Endothelial cell of umbilical vein (primary cell): ENCODE data around the gene NEIL3. TPM values are rescaled to one million over a fixed set of nuclear protein-coding genes. Genes with fewer than 3 reads are reported as not detected.

Experiments
- BruUV-seq: library from RNA; stranded (reverse); fragments of 400-500 nt; replicated peaks from 2 replicates; lab custom pipeline; 2021; lab: Mats Ljungman, UMichigan
- CTCF ChIA-PET: fragments of 300-600, 350-600 bp; sonication (Branson Sonifier 250); formaldehyde crosslinking; loops from one replicate; lab custom pipeline; 2021; ENCODE audit warnings: antibody characterized with exemption, inconsistent platforms; lab: Charles Lee
- POLR2A ChIA-PET: fragments of 300-600, 350-600 bp; sonication (Branson Sonifier 250); formaldehyde crosslinking; loops from one replicate; lab custom pipeline; 2021; ENCODE audit warnings: antibody characterized with exemption, inconsistent platforms; lab: Charles Lee
- DNase-seq: peaks from one replicate; pipeline ENCODE4 v3.0.0-alpha.2; 2011; ENCODE audit warnings: low read depth, low spot score
- FAIRE-seq: peaks from 2 replicates; lab custom pipeline; 2011; peaks lifted over from hg19 to GRCh38; lab: Jason Lieb, UNC
- H2AFZ ChIP-seq: 2 replicates; pipeline ENCODE4 v1.6.0; 2012; ENCODE audit warnings: low read depth, low read length, control low read depth, inconsistent platforms
- H3K27ac ChIP-seq: 2 replicates; pipeline ENCODE4 v1.5.1; 2011; ENCODE audit warnings: low read depth, mild to moderate bottlenecking, control low read depth, low read length, moderate library complexity; ENCODE audit not compliant: insufficient read depth
- H3K27me3 ChIP-seq, 2 experiments: 2 replicates each; pipeline versions ENCODE4 v1.6.0 to v1.6.1; 2011; ENCODE audit warnings: low read length in 2 of 2, mixed read lengths in 1 of 2; ENCODE audit not compliant: control insufficient read depth in 2 of 2, insufficient read depth in 2 of 2
- H3K36me3 ChIP-seq, 2 experiments: 2 replicates in 1 of 2; 3 replicates in 1 of 2; pipeline ENCODE4 v1.5.1; 2011; ENCODE audit warnings: low read length in 2 of 2, mild to moderate bottlenecking in 1 of 2, moderate library complexity in 1 of 2; ENCODE audit not compliant: control insufficient read depth in 2 of 2, insufficient read depth in 2 of 2; ENCODE audit errors: extremely low read depth in 1 of 2
- H3K4me1 ChIP-seq: 3 replicates; pipeline ENCODE4 v1.5.1; 2011; ENCODE audit warnings: mild to moderate bottlenecking, low read length; ENCODE audit not compliant: control insufficient read depth, insufficient read depth; ENCODE audit errors: extremely low read depth
- H3K4me2 ChIP-seq: 2 replicates; pipeline ENCODE4 v1.6.1; 2011; ENCODE audit warnings: low read length, control low read depth, mixed read lengths; ENCODE audit not compliant: insufficient read depth
- H3K4me3 ChIP-seq, 3 experiments: fragments of 200-600 bp in 1 of 3; sonication (generic), shearing (Covaris generic) in 1 of 3; replicated peaks in 1 of 3; 2 replicates each; pipeline ENCODE4 v1.5.1; 2011 to 2016; ENCODE audit warnings: control low read depth in 3 of 3, low read length in 3 of 3, mild to moderate bottlenecking in 2 of 3, inconsistent platforms in 1 of 3, low read depth in 1 of 3, moderate library complexity in 1 of 3; ENCODE audit not compliant: insufficient read depth in 1 of 3
- H3K79me2 ChIP-seq: 2 replicates; pipeline ENCODE4 v1.6.0; 2012; ENCODE audit warnings: low read length, inconsistent platforms; ENCODE audit not compliant: control insufficient read depth, insufficient read depth
- H3K9ac ChIP-seq: replicated peaks from 2 replicates; pipeline ENCODE3; 2011; ENCODE audit warnings: low read length, control low read depth; ENCODE audit not compliant: insufficient read depth; ENCODE audit errors: extremely low read depth
- H3K9me1 ChIP-seq: replicated peaks from 3 replicates; pipeline ENCODE4 v1.6.0; 2011; ENCODE audit warnings: mild to moderate bottlenecking, low read length; ENCODE audit not compliant: control insufficient read depth, insufficient read depth; ENCODE audit errors: extremely low read depth
- H3K9me3 ChIP-seq: replicated peaks from 2 replicates; pipeline ENCODE4 v1.5.1; 2012; ENCODE audit warnings: low read length, inconsistent platforms; ENCODE audit not compliant: control insufficient read depth, insufficient read depth
- H4K20me1 ChIP-seq: replicated peaks from 2 replicates; pipeline ENCODE3; 2011; ENCODE audit warnings: mild to moderate bottlenecking, low read length; ENCODE audit not compliant: control insufficient read depth, insufficient read depth; ENCODE audit errors: extremely low read depth
- EZH2 ChIP-seq: IDR thresholded peaks from 2 replicates; pipeline ENCODE4 v1.6.1; 2012; ENCODE audit warnings: borderline replicate concordance, low read depth, mild to moderate bottlenecking, moderate library complexity, low read length, inconsistent platforms; ENCODE audit not compliant: severe bottlenecking
- FOS ChIP-seq: IDR thresholded peaks from 2 replicates; pipeline ENCODE4 v1.6.1; 2011; ENCODE audit warnings: mild to moderate bottlenecking, low read length, moderate library complexity, borderline replicate concordance; ENCODE audit not compliant: insufficient read depth
- GATA2 ChIP-seq: IDR thresholded peaks from 2 replicates; pipeline ENCODE4 v1.7.0; 2011; ENCODE audit warnings: low read depth, mild to moderate bottlenecking, moderate library complexity, mixed read lengths, low read length; ENCODE audit not compliant: insufficient read length, insufficient read depth
- JUN ChIP-seq: IDR thresholded peaks from 2 replicates; pipeline ENCODE4 v1.6.1; 2011; ENCODE audit warnings: borderline replicate concordance, low read depth; ENCODE audit not compliant: insufficient read length, insufficient read depth
- POLR2A ChIP-seq: IDR thresholded peaks from 2 replicates; pipeline ENCODE4 v1.6.1; 2012; ENCODE audit warnings: low read depth, mild to moderate bottlenecking, control low read depth, low read length
- POLR2AphosphoS5 ChIP-seq: IDR thresholded peaks from 2 replicates; pipeline ENCODE4 v1.6.1; 2012; ENCODE audit warnings: low read depth, mild to moderate bottlenecking, control low read depth, low read length, moderate library complexity; ENCODE audit not compliant: insufficient read depth
- dilution Hi-C: fragments of 300-500 bp; cut with MboI; formaldehyde crosslinking; loops from one replicate; pipeline ENCODE4 v1.15.0; 2019; ENCODE audit warnings: low sequenced_read_pairs; ENCODE audit not compliant: extremely low pct_ligation_motif_present
- intact Hi-C: fragments of 100-400 bp; cut with micrococcal nuclease; formaldehyde crosslinking; loops from one replicate; pipeline ENCODE4 v1.10.0; 2022
- polyA plus RNA-seq, 4 experiments: library from polyadenylated mRNA; depleted of rRNA in 3 of 4; stranded (reverse) in 3 of 4; unstranded in 1 of 4; fragments of >200 nt; gene quantifications; 2 replicates each; pipeline versions ENCODE4 v1.2.1 to v1.2.3, GENCODE V29; 2011 to 2012; ENCODE audit warnings: missing spikeins in 1 of 4
- total RNA-seq: library from RNA; stranded (reverse); gene quantifications from 2 replicates; pipeline ENCODE4 v1.2.3, GENCODE V29; 2021
- TF ChIP-seq, protein P1 (sequence below): IDR thresholded peaks from 2 replicates; pipeline ENCODE4 v1.6.1; 2011; ENCODE audit not compliant: insufficient read depth, insufficient read length
- TF ChIP-seq, protein P2 (sequence below), 2 donors: IDR thresholded peaks; 1 replicate in 1 of 2; 2 replicates in 1 of 2; pipeline ENCODE4 v1.5.1; 2011; ENCODE audit warnings: low read length in 2 of 2, mild to moderate bottlenecking in 2 of 2, moderate library complexity in 2 of 2, control low read depth in 1 of 2, inconsistent platforms in 1 of 2, low read depth in 1 of 2; ENCODE audit not compliant: insufficient read depth in 1 of 2; ENCODE audit errors: extremely low read depth in 1 of 2

Gene NEIL3
- total and polyA plus RNA-seq, 2 donors (not counting 3 experiments of a cell fraction or from before 2014, with no cell fraction given), result 3.7 to 6.9 TPM

- Histone ChIP-seq H3K4me3 (no peak overlapping the region), H3K36me3 (no peaks in the 10 kb centered on the region), H2AFZ (no peak overlapping the region), H4K20me1 (no peaks in the 10 kb centered on the region), H3K4me2 (no peak overlapping the region), H3K9me3 (no peaks in the 10 kb centered on the region), H3K79me2 (no peaks in the 10 kb centered on the region), H3K9ac (no peak overlapping the region), H3K27ac (no peak overlapping the region), H3K27me3 (peaks cover 0 to 2% of the 10 kb centered on the region in 2 experiments), H3K4me1 (no peaks in the 10 kb centered on the region), H3K9me1 (no peaks in the 10 kb centered on the region)
- TF ChIP-seq, protein P1, sequence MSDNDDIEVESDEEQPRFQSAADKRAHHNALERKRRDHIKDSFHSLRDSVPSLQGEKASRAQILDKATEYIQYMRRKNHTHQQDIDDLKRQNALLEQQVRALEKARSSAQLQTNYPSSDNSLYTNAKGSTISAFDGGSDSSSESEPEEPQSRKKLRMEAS, result no peak
- TF ChIP-seq POLR2AphosphoS5 (no peak), POLR2A (no peak), EZH2 (no peak), GATA2 (no peak), JUN (no peak), FOS (no peak)
- TF ChIP-seq, protein P2, sequence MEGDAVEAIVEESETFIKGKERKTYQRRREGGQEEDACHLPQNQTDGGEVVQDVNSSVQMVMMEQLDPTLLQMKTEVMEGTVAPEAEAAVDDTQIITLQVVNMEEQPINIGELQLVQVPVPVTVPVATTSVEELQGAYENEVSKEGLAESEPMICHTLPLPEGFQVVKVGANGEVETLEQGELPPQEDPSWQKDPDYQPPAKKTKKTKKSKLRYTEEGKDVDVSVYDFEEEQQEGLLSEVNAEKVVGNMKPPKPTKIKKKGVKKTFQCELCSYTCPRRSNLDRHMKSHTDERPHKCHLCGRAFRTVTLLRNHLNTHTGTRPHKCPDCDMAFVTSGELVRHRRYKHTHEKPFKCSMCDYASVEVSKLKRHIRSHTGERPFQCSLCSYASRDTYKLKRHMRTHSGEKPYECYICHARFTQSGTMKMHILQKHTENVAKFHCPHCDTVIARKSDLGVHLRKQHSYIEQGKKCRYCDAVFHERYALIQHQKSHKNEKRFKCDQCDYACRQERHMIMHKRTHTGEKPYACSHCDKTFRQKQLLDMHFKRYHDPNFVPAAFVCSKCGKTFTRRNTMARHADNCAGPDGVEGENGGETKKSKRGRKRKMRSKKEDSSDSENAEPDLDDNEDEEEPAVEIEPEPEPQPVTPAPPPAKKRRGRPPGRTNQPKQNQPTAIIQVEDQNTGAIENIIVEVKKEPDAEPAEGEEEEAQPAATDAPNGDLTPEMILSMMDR (IDR thresholded peaks at IDR 0.05; ENCODE audit: extremely low read depth in 1 of 2, insufficient read depth in 1 of 2, low read depth in 1 of 2, low read length in 2 of 2), result no peak
- POLR2A ChIA-PET, result no interaction called here
- dilution Hi-C loops (no loop called here), intact Hi-C loops (no loop called here)
- CTCF ChIA-PET, result no interaction called here
- no TSS peak for BruUV-seq
- DNase-seq (no peak), FAIRE-seq (no peak)
Measured at GRCh38 chr4:177405508-177405907, 95.8 kb downstream of the NEIL3 start.
